ENCODE data around the gene TRIM22.
A peak's percentile ranks its signal among the peaks of the same experiment; 100 is the strongest.
"Not testable (repeated sequence)": the region's sequence is repeated elsewhere in the genome, so short reads cannot be mapped to it uniquely, and the experiment has no call there.

Gene TRIM22, protein sequence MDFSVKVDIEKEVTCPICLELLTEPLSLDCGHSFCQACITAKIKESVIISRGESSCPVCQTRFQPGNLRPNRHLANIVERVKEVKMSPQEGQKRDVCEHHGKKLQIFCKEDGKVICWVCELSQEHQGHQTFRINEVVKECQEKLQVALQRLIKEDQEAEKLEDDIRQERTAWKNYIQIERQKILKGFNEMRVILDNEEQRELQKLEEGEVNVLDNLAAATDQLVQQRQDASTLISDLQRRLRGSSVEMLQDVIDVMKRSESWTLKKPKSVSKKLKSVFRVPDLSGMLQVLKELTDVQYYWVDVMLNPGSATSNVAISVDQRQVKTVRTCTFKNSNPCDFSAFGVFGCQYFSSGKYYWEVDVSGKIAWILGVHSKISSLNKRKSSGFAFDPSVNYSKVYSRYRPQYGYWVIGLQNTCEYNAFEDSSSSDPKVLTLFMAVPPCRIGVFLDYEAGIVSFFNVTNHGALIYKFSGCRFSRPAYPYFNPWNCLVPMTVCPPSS

GRCh38 chr11:5689551-5689983 lies at the start of gene TRIM22:
TSS of gene TRIM22 (plus strand) at chr11:5689790. CDS start at chr11:5696233, 6,443 bp downstream.
- DNase-seq = peak; percentile 59

DNA sequence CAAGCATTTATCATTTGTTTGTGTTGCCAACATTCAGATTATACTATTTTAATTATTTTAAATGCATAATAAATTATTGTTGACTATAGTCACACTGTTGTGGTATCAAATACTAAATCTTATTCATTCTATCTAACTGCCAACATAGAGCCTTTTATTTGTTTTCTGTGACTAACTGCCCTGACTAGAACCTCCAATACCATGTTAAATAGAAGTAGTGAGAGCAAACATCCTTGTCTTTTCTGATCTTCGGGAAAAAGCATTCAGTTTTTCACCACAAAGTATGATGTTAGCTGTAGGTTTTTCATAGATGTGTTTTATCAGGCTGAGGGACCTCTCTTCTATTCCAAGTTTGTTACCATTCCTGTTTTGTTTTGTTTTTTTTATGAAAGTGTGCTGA lies 49.6 kb upstream of the TRIM22 start:
- DNase-seq = no peak

- DNase-seq = no peak
Observed at GRCh38 chr11:5643585-5643984, 46.0 kb upstream of the TRIM22 start.

DNA sequence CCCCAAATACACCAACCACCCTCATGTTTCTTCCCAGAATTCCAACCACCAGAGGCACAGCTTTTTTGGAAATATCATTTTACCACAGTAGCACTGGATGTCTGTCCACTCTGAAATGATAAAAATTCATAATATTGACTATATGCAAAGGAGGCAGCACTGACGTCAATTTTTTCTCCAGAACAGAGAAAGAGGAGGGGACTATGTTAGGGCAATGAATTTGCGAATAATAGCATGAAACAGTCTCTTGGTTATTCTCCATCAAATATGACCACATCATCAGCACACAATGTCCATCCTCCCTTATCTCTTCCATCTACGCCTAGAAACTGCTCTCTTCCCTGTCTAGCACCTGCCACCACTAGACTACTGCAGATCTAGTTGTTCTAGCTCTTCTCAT lies 43.5 kb upstream of the TRIM22 start:
- DNase-seq = no peak

- DNase-seq = no peak
Observed at GRCh38 chr11:5655474-5655873, 34.1 kb upstream of the TRIM22 start.

DNA sequence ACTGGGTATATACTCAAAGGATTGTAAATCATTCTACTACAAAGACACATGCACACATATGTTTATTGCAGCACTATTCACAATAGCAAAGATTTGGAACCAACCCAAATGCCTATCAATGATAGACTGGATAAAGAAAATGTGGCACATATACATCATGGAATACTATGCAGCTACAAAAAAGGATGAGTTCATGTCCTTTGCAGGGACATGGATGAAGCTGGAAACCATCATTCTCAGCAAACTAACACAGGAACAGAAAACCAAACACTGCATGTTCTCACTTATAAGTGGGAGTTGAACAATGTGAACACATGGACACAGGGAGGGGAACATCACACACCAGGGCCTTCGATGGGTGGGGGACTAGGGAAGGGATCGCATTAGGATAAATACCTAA lies 32.6 kb upstream of the TRIM22 start:
- DNase-seq = not testable (repeated sequence)

DNA sequence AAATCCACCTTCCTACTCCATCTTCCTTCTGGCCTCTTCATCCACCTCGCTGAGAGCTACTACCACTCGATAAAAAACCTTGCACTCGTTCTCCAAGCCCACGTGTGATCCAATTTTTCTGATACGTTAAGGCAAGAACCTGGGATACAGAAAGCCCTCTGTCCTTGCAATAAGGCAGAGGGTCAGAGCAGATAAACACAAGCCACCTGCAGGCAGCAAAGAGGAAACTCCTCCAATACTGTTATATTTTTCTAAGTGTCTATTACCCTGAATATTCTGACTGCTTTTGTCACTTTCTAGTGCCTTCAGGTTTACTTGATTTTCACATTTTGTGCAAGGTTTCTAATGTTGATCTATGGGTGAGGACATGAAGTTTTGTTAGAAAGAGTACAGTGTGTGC lies 31.3 kb upstream of the TRIM22 start:
- DNase-seq = no peak

DNA sequence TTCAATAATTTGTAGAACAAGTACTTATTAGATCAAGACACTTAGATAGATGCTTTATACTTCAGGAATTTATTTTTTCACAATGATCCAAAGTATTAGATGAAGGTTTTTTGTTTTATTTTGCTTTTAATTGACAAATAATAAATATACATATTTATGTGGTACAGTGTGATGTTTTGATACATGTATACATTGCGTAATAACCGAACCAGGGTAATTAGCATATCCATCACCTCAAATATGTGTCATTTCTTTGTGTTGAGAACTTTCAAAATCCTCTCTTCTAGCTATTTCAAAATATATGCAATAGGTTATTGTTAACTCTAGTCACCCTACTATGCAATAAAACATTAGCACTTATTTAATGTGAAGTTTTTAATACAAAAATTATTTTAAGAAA lies 26.1 kb upstream of the TRIM22 start:
- no peak for DNase-seq

DNA sequence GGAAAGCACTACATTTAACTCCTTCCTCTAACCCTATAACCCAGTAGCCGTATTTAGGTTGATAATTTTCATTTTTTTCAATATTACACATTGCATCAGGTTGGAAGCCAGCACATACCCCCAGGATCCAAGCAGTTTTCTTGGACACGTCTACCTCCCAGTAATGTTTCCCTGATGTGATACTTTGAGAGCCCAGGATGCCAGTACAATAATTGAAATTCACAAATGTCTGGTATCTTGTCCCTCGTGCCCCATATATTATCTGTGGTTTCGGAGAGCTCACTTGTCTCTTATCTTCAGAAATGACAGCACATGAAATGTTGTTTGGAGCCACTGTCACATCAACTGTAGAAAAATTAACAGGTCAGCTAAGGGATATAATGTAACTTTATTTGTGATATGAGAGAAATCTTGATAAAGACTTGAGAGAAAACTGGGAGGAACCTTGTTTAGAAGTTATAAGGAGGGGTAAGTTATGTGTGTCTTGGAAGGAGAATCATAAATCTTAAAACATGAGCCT lies 24.5 kb upstream of the TRIM22 start:
- DNase-seq = no peak

DNA sequence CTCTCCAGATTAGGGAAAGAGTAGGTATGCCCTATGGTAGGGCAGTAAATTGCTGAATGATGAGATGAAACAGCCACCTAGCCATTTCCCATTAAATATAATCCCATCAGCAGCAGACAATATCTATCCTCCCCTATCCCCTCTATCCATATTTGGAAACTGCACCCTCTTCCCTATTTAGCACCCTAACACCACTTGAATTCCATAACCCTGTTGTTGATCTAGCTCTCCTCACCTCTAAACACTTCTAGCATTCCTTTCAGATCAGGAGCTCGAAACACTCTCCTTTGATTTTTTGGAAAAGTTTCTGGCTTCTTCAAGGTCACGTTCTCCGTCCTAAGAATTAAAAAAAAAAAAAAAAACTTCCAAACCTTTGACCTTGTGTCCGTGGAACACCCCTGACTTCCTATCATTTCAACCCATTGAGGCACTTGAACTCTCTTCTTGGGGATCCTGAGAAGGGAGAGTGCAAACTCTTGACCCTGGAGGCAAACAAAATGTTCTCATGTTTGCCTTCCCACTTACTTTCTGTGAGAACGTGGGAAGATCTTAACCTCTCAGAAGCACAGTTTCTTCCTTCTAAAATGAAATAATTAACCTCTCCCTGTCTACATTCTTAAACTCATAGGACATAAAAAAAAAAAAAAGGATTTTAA lies 23.7 kb upstream of the TRIM22 start:
- no peak for DNase-seq

DNA sequence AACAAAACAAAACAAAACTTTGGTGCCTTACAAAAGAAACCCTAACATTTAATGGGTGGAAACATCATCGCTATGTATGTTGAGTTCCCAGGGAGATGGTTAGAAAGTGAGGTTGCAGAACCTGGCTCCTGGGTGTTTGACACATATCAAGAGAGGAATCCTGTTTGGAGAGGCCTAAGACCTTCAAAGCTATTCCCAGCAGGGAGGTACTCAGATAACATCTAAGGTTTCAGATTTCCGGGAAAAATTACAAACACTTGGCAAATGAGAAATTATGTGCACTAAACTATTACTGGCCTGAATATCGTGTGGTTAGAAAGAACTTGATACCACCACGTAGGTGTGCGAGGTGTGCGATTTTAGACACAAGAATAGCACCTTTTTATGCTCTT lies 23.2 kb upstream of the TRIM22 start:
- DNase-seq = no peak

DNA sequence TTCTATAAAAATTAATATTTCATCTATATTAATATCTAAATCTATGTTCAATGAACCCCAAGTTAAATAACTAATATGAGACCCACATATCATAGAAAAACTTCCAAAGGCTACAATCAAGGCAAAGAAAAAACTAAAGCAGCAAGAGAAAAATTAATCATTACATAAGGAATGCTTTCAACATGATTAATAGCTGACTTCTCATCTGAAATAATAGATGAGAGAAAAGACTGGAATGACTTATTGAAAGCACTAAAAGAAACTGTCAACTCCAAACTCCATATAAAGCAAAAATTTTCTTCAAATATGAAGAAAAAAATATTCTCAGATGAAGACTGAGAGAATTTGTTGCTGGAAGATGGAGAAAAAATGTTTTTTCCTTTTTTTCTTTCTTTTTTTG lies 17.8 kb upstream of the TRIM22 start:
- DNase-seq = no peak

- no peak for DNase-seq
Observed at GRCh38 chr11:5674391-5674790, 15.2 kb upstream of the TRIM22 start.

DNA sequence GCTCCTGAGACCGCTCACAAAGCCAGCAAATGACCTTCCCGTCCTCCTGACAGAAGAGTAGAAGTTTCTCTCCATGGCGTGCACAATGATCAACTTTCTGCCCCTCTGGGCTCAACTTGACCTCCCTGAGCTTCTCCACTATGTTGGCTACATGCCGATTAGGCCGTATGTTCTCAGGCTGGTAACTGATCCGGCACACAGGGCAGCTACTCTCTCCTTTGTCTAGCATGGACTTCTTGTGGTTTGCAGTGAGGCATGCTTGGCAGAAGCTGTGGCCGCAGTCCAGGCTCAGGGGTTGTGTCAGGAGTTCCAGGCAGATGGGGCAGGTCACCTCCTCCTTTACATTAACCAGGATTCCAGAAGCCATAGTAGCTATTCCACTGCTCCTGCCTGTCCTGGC lies 9.8 kb upstream of the TRIM22 start:
- DNase-seq = no peak

DNA sequence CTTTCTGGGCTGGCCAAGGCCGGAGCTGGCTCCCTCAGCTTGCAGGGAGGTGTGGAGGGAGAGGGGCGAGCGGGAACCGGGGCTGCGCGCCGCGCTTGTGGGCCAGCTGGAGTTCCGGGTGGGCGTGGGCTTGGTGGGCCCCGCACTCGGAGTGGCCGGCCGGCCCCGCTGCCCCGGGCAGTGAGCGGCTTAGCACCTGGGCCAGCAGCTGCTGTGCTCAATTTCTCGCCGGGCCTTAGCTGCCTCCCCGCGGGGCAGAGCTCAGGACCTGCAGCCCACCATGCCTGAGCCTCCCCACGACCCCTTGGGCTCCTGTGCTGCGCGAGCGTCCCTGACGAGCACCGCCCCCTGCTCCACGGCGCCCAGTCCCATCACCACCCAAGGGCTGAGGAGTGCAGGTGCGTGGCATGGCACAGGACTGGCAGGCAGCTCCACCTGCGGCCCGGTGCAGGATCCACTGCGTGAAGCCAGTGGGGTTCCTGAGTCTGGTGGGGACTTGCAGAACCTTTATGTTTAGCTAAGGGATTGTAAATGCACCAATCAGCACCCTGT lies 6.6 kb upstream of the TRIM22 start:
- not testable (repeated sequence) for DNase-seq

GRCh38 chr11:5683620-5684019 lies 6.0 kb upstream of the TRIM22 start:
- not testable (repeated sequence) for DNase-seq

- DNase-seq = no peak
Observed at GRCh38 chr11:5684036-5684645, 5.4 kb upstream of the TRIM22 start.

GRCh38 chr11:5684646-5685362 lies 4.8 kb upstream of the TRIM22 start, which contains the start of gene TRIM5:
TSS of gene TRIM5 (minus strand) at chr11:5685074. CDS start at chr11:5680177, 4,897 bp downstream.
- DNase-seq = peak; percentile 84

- no peak for DNase-seq
Observed at GRCh38 chr11:5686426-5686825, 3.2 kb upstream of the TRIM22 start.

DNA sequence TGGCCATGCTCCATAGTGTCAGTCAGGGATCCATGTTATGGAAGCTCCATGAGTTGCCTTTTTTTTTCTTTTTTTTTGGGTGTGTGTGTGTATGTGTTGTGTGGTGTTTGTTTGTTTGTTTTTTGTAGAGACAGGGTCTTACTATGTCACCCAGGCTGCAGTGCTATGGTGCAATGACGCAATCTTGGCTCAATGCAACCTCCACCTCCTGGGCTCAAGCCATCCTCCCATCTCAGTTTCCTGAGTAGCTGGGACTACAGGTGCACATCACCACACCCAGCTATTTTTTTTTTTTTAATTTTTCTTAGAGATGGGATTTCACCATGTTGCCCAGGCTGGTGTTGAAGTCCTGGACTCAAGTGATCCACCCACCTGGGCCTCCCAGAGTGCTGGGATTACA lies 1.1 kb upstream of the TRIM22 start:
- no peak for DNase-seq

DNA sequence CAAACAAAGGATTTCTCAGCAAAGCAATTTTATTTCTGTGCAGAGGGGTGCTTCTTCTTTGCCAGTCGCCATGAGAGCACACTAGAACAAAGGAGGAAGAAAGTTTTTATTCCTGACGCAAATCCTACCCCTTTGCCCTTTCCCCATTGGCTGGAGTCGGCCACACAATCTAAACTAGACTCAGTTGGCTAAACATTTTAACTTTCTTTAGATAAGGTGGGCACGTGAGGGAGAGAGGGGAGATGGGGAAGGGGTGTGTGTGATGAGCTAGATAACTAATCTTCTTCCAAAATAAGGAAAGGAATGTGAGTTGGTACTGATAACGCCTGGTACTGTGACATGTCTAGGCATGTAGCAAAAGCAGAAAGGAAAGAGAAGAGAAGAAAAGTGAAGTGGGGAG lies 626 bp downstream of the TRIM22 start:
- no peak for DNase-seq

GRCh38 chr11:5690736-5691135 lies 1.1 kb downstream of the TRIM22 start:
- peak; percentile 13 for DNase-seq

All from CD4-positive, alpha-beta T cell treated with Interleukin-17A for 4 hours (primary cell).